Measurements from ENCODE around the gene WBP2NL.

WBP2NL gene

DNA sequence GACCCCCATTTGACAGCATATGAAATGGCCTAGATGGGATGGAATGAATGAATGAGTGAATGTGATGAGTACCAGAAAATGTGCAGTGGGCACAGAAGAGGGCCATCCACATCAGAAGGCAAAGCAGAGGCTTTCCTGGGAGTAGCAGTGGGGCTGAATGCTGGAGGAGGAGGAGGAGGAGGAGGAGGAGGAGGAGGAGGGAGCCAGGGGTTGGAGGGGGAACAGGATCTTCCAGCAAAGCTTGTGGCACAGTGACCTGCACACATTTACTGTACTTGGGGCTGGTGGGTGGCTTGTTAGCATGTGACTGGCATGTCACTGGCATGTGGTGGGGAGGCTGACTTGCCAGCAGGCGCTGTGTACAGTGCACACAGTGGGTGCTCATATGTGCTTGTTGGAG is 19.9 kb upstream of the WBP2NL start:
- DNase-seq (ENCODE audit: low read depth, low spot score) = no peak

DNA sequence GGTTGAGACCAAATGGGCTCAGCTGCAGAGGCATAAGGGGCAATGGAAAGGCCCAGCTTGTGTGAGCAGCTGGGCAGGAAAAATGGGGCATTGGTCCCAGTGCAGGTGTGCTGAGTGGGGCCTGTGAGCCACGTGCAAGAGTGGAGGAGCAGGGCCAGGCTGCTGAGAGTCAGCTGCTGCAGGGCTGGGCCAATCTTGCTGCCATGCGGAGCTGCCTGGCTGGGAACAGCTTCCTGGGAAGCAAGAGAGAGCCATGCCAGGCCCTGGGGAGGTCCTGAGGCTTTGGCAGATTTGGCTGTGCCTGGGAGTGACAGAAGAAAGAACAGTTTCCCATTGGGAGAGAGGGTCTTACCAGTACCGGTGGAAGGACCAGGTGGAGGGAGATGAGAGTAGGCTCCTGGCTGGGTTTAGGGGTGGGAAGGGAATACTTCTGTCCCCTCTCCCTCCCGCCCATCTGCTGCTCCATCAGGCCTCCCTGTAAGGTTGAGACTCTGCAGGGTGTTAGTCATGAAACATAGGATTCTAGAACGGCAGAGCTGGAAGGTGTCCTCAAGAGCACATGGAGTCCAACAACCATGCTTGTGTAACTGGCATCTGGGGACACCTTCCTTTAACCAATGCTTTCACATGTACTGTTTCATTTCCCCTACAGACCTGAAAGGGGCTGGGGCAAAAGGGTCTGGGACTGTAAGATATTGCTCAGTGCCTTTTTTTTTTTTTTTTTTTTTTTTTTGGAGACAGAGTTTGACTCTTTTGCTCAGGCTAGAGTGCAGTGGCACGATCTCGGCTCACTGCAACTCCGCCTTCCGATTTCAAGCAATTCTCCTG is 19.0 kb upstream of the WBP2NL start:
- no peak for DNase-seq (ENCODE audit: low read depth, low spot score)

DNA sequence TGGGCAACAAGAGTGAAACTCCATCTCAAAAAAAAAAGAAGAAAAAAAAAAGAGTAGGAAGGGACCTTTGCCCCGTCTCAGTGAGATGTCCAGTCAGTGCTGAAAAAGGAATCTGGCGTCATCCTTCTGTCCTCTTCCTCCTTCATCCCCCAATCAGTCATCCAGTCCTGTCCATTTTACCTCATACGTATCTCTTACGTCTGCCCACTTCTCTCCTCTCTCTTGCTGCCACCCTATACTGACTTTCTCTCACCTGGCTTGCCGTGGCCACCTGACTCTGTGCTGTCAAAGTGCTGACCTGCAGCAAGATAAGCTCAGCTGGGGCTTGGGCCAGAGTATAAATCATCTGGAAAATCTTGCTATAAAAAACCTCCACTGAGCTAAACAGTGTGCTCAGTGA is 15.7 kb upstream of the WBP2NL start:
- DNase-seq (ENCODE audit: low read depth, low spot score) = no peak

DNA sequence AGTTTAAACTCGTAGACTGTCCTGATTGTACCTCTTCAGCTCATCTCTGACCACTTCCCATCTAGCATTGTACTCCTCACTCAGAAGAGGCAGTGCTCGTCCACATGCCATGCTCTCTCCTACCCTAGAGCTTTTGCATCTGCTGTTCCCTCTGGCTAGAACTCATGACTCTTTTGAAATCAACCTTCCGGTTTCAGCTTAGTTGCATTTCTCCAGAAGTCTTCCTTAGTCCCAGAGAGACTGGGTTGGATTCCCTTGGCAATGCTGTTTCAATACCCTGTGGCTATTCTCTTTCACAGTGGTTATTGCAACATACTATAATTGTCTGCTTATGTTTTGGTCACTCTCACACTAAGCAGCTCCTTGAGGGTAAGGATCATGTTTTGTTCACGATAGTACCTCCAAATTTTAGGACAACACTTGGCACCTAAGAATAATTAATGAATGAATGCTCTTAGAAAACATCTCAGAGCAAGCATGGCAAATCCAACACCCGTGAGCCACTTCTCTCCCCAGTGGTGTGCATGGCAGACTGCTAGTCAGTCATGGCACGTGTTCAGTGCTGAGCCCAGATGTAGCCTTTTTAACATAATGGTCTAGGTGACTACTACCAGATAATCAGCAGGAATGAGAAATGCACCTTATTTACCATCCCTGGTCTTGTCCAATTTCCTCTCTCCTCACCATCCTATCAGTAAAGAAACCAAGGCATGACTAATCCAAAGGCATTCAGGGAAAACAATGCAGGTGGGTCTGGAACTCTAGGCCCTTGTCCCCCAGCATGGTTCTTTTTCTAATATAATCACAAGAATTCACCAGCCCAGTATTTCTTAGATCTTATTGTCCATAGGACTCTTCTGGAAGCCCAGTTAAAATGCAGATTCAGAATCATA is 14.8 kb upstream of the WBP2NL start:
- no peak for DNase-seq (ENCODE audit: low read depth, low spot score)

DNA sequence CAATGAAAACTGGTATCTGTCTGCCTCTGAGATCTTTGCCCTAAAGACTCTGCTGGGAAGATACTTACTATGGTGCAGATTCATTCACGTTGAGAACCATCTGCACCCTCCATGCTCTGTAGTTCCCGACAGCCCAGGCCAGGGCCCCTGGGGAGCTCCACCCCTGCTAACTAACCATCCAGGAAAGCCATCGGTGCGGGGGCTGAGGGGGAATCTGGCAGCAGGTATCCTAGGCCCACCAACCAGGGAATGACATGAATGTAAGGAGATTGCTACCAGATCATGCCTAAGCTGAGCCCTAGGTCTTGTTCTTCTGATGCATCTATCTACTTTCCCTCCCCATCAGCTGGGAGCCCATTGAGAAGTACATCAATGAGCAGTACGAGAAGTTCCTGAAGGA is 11.3 kb upstream of the WBP2NL start:
- no peak for DNase-seq (ENCODE audit: low read depth, low spot score)

DNA sequence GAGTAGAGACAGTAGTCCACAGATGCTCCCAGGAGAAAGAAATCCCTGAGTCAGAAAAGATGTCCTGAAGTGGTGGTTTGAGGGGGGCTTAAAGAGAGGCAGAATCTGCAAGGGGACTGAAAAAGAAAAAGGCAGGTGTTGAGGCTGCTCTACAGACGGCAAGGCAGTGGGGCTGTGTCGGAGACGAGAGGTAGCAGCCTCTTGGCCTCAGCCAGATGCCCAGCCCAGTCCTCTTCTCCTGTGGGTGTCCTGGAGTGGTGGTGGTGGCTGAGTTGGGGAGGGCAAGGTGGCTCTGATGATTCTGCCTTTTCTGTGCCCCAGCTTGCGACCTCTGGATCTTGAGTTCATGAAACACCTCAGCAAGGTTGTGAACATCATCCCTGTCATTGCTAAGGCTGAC is 9.3 kb upstream of the WBP2NL start:
- DNase-seq (ENCODE audit: low read depth, low spot score) = no peak

DNA sequence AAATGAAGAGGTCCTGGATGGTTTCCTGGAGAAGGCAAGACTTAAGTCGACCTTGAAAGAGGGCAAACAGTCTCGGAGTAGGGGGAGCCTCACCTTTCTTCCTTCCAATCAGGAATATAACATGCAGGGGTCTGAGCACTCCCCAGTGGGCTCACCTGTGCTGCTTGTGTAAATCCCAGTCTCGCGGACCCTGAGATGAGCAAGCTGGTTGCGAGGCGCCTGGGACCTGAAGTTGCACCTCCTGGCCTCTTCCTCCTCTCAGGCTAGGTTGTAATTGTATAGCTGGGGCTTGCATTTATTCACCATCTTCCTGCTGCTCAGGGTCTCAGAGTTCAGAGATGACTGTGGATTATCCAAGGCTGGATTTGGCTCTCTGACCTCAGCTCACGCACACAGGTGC is 7.5 kb upstream of the WBP2NL start:
- no peak for DNase-seq (ENCODE audit: low read depth, low spot score)

DNA sequence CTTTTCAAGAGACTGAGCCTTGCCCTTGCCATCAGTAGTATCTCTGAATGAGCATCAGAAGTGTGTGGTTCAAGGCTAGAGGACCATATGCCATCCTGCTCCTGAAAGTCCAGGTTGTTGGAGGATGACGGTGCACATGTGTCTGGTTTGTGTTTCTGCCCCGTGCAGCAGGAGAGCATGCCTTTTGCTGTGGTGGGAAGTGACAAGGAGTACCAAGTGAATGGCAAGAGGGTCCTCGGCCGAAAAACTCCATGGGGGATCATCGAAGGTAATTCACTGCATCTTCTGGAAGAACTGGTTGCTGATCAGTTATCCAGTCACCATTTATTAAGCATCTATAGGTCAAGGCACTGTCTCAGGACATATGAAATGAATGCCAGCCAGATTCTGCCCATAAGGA is 6.1 kb upstream of the WBP2NL start:
- DNase-seq (ENCODE audit: low read depth, low spot score) = no peak

DNA sequence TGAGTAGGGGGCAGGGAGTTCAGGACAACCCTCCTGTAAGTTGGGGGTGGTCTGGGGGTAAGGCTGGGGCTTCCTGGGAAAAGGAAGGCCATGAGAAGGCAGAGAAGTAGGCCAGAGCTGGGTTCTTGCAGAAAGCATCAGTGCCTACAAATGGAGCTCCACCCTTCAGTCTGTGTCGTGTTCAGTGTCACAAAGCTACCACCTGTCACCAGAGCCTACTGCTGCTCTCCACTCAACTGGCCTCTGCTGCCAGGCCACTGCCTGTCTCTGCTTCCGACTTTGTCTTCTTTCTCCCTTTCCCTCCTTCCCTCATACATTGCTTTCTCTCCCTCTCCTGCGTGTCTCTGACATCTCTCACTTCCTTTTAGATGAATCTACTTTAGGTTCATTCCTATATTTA is 3.4 kb upstream of the WBP2NL start:
- DNase-seq (ENCODE audit: low read depth, low spot score) = no peak

DNA sequence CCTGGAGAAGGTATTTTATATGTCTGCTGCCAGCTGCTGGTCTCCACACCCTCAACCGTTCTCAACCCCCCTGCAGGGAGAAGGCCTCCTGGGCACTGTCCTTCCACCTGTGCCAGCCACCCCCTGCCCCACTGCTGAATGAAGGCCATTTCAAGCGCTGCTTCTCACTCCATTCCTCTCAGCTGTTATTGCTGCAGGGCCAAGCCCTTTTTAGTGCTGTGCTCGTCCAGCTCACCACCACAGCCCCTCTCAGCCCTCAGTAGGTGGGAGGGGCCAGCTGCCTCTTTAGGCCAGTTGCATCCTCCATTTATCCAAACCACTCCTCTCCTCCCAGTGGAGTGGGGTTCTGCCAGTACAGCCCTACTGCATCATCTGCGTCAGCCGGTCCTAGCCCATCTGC is 1.8 kb upstream of the WBP2NL start:
- DNase-seq (ENCODE audit: low read depth, low spot score) = no peak

DNA sequence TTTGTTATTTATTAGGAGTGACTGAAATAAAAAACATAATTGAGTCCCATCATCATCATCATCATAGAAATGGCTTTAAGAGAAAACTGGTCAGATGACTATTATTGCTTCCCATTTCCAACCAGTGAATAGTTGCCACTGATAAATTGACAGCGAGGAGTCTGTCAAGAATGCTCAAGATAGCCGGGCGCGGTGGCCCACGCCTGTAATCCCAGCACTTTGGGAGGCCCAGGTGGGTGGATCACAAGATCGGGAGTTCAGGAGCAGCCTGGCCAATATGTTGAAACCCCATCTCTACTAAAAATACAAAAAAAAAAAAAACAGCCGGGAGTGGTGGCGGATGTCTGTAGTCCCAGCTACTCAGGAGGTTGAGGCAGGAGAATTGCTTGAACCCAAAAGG is 1.9 kb downstream of the WBP2NL start:
- DNase-seq (ENCODE audit: low read depth, low spot score) = no peak

DNA sequence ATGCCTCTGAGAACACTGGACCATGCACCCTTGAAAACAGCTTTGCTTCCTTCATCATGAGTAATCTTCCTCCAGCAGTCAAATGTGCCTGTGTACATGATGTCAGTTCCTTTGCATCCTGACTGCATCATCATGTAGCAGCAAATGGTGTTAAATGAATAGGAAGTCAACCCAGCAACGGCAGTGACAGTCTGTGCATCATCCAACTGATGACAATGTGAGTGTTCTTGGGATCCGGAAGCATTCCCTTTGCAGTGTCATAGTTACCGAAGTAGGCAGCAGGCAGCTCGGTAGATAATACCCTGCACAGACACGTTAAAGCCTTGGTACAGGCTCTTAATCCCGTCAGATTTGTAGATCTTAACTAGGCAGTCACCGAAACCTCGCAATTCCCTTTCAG is 2.5 kb downstream of the WBP2NL start:
- DNase-seq (ENCODE audit: low read depth, low spot score) = no peak

DNA sequence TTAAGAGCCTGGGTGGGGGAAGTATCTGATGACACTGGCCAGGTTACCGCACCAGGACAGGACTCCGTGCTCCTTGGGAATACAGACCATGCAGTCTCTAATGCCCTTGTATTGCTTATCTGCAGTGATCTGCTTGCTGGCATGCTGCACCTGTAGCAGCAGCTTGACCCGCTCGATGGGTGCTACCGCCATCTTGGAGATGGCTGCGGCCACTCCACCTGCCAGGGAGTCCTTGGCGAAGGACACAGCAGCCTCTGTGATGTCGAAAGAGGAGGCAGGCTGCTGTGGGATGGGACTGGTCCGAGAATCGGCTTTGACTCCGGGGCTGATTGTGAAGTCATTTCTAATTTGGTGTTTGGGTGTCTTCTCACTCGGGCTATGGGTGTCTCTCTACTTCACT is 3.1 kb downstream of the WBP2NL start:
- no peak for DNase-seq (ENCODE audit: low read depth, low spot score)

DNA sequence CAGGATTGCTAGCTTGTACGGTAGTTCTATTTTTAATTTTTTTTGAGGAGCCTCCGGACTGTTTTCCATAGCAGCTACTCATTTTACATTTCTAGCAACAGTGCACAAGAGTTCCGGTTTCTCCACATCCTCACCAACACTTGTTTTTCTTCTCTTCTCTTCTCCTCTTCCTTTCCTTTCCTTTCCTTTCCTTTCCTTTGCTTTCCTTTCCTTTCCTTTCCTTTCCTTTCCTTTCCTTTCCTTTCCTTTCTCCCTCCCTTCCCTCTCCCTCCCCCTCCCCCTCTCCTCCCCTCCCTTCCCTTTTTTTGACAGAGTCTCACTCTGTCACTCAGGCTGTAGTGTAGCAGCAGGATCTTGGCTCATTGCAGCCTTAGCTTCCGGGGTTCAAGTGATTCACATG is 9.3 kb downstream of the WBP2NL start:
- DNase-seq (ENCODE audit: low read depth, low spot score) = no peak

DNA sequence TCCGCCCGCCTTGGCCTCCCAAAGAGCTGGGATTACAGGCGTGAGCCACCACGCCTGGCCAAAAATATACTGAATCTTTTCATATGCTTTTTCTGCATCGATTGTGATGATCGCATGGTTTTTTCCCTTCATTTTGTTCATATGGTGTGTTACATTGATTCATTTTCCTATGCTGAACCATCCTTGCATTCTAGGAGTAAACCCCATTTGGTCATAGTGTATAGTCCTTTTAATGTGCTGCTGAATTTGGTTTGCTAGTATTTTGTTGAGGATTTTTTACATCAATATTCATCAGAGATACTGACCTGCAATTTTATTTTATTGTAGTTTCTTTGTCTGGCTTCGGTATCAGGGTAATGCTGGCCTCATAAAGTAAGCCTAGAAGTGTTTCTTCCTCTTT is 12.2 kb downstream of the WBP2NL start:
- DNase-seq (ENCODE audit: low read depth, low spot score) = no peak

DNA sequence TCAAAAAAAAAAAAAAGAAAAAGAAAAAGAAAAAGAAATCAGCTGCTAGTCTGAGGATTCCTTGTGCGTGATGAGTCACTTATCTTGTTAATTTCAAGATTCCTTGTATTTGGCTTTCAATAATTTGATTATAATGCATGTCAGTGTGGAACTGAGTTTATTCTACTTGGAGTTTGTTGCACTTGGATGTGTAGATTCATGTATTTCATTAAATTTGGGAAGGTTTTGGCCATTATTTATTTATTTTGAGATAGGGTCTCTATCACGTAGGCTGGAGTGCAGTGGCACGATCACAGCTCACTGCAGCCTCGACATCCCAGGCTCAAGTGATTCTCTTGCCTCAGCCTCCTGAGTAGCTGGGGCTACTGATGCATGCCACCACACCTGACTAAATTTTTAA is 14.8 kb downstream of the WBP2NL start:
- DNase-seq (ENCODE audit: low read depth, low spot score) = no peak

DNA sequence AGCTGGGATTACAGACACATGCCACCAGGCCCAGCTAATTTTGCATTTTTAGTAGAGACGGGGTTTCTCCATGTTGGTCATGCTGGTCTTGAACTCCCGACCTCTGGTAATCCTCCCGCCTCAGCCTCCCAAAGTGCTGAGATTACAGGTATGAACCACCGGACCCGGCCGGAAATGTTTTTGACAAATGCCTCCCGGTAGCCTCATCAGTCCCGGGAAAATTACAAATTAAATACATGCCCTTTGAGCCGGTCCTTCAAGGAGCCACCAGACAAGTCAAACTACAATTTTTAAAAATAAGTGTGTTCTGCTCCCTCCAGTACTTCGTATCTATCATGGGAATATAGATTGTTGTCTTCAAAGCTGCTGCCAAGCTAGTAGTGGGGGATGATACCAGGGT is 17.5 kb downstream of the WBP2NL start:
- no peak for DNase-seq (ENCODE audit: low read depth, low spot score)

DNA sequence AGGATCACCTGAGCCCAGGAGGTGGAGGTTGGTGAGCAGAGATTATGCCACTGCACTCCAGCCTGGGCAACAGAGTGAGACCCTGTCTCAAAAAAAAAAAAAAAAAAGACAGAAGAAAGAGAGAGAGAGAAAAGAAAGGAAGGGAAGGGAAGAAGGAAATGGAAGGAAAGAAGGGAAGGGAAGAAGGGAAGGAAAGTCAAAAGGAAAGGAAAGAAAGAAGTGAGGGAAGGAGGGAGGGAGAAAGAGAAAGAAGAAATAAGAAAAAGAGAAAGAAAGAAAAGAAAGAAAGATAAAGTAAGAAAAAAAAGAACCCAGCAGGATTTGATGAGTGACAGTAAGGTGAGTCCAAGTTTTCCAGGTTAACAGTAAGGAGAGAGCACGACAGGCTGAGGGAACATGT is 19.6 kb downstream of the WBP2NL start:
- DNase-seq (ENCODE audit: low read depth, low spot score) = no peak

DNA sequence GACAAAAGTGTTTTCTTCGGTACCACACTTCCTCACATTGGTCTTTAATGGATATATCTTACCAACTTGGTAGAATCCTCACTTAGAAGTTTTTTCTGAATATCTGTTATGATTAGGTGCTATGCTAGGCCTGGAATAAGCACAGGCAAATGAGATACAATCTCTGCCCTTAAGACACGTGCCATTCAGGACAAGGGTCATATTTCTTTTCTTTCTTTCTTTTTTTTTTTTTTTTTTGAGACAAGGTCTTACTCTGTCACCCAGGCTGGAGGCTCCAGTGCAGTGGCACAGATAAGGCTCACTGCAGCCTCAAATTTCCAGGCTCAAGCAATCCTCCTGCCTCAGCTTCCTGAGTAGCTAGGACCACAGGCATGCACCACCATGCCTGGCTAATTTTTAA is 23.0 kb downstream of the WBP2NL start:
- no peak for DNase-seq (ENCODE audit: low read depth, low spot score)

DNA sequence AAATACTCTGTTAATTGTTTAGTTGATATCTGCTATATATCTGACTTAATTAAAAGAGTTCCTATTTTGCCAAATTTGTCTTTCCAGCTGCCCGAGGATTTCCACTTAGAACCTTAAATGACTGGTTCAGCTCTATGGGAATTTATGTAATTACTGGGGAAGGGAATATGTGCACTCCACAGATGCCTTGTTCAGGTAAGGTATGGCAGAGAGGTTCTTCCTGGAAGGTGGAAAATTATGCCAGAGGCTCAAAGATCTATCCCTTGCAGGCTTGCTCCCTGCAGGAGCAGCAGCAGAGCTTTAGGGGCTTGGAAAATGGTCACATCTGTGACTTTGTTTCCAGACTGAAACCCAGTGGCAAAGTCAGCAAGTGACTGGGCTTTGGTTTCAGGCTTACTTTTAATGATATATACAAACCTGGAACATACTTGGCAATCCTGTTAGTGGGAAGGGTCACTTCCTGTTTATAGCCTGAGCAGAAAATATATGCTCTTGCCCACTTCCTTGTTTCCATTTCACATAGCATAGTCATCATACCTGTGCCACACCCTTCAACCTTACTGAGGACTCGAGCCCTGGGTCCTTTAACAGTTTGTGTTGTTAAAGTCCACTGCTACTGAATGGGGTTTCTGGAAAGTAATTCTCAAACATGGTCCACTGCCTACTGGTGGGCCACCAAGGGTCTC is 23.7 kb downstream of the WBP2NL start:
- DNase-seq (ENCODE audit: low read depth, low spot score) = no peak

DNA sequence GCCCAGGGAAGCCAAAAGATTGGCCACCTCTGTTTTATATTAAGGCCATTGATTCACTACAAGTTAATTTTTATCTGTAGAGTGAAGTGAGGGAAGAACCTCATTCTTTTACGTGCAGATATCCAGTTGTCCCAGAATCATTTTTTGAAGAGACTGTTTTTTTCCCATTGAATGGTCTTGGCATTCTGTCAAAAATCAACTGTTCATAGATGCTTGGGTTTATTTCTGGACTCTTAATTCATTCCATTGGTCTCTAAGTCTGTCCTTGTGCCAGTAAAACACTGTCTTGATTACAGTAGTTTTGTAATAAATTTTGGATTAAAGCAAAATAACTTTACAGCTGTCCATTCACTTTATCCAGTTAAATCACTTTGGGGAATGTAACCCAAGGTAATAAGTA is 26.8 kb downstream of the WBP2NL start:
- no peak for DNase-seq (ENCODE audit: low read depth, low spot score)

DNA sequence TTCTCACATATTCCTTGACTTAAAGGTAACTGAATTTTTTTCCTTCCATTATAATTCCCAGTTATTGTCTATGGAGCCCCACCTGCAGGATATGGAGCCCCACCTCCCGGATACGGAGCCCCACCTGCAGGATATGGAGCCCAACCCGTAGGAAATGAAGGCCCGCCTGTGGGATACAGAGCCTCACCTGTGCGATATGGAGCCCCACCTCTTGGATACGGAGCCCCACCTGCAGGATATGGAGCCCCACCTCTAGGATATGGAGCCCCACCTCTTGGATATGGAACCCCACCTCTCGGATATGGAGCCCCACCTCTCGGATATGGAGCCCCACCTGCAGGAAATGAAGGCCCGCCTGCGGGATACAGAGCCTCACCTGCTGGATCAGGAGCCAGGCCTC is 28.1 kb downstream of the WBP2NL start:
- DNase-seq (ENCODE audit: low read depth, low spot score) = no peak
